ENCODE results near the gene SEMA6B. TPM values are rescaled to one million over a fixed set of nuclear protein-coding genes. Genes with fewer than 3 reads are reported as not detected.

Gene SEMA6B
- total RNA-seq, 1 donor from 2014 or later = 25.3 TPM

DNA sequence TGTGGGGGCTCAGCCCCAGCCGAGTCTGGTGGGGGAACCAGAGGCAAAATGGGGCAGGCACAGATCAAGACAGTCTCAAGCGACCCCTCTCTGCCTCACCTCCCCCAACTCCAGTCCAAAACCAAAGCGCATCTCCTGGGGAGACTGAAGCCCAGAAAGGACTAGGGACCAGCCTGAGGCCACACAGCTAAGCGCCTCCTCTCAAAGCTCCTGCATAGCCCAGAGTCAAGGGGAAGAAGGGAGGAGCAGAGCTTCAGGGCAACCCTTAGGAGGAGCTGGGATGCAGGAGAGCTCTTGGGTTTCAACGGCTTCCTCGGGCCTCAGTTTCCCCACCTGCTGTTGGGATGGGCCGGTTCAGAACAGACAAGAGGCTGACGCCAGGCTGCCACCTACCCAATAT, 19.9 kb upstream of the SEMA6B start:
- peaks cover 41% of the 10 kb centered on the region for H3K27me3 Mint-ChIP-seq (ENCODE audit: low read depth)
- TF ChIP-seq, protein P1, sequence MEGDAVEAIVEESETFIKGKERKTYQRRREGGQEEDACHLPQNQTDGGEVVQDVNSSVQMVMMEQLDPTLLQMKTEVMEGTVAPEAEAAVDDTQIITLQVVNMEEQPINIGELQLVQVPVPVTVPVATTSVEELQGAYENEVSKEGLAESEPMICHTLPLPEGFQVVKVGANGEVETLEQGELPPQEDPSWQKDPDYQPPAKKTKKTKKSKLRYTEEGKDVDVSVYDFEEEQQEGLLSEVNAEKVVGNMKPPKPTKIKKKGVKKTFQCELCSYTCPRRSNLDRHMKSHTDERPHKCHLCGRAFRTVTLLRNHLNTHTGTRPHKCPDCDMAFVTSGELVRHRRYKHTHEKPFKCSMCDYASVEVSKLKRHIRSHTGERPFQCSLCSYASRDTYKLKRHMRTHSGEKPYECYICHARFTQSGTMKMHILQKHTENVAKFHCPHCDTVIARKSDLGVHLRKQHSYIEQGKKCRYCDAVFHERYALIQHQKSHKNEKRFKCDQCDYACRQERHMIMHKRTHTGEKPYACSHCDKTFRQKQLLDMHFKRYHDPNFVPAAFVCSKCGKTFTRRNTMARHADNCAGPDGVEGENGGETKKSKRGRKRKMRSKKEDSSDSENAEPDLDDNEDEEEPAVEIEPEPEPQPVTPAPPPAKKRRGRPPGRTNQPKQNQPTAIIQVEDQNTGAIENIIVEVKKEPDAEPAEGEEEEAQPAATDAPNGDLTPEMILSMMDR (conservative IDR thresholded peaks at IDR 0.05) = no peak
- no peak overlapping the region for H3K27ac Mint-ChIP-seq (ENCODE audit: unreplicated experiment)
- no peaks in the 10 kb centered on the region for H3K9me3 Mint-ChIP-seq
- DNase-seq (ENCODE audit: low read depth, low spot score) = no peak
- H3K4me3 Mint-ChIP-seq = peak overlapping the region; percentile 75
- peaks cover 31% of the 10 kb centered on the region for H3K4me1 Mint-ChIP-seq
- no peaks in the 10 kb centered on the region for H3K36me3 Mint-ChIP-seq (ENCODE audit: low read depth)

DNA sequence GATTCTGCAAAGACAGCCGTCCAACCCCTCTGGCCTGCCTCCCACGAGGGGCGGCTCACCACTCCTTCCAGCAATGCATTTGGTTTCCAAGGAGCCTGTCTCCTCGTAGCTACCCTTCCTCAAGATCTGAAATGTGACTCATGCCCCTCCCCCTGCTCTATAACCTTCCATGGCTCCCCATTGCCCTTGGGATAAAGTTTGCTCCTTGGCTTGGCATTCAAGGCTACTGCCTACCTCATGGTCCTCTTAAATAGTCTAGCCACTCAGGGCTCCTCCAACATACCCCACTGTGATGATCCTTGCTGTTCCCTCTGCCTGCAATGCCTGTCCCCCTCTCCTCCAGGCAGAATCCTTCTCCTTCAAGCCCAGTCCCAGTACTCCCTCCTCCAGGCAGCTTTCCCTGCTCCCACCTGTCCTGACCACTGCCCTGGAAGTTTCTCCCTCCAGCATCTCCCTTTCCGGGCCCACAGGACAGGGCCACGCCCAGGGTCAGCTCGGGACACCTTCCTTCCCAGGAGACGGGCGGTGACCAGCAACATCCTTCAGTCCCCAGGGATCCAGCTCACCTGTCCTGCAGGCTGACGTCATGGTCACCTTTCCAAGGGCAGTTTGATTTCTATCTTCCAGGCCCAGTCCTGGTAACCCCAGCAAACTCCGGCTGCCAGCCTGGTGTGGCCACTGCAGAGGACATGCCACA, 19.2 kb upstream of the SEMA6B start:
- no peak for DNase-seq (ENCODE audit: low read depth, low spot score)
- Mint-ChIP-seq H3K4me3 (peak overlapping the region; percentile 68), H3K4me1 (peaks cover 31% of the 10 kb centered on the region), H3K27me3 (ENCODE audit: low read depth) (peaks cover 41% of the 10 kb centered on the region), H3K36me3 (ENCODE audit: low read depth) (no peaks in the 10 kb centered on the region), H3K27ac (ENCODE audit: unreplicated experiment) (peak overlapping the region; percentile 5), H3K9me3 (no peaks in the 10 kb centered on the region)
- TF ChIP-seq, protein P1 (conservative IDR thresholded peaks at IDR 0.05) = no peak

DNA sequence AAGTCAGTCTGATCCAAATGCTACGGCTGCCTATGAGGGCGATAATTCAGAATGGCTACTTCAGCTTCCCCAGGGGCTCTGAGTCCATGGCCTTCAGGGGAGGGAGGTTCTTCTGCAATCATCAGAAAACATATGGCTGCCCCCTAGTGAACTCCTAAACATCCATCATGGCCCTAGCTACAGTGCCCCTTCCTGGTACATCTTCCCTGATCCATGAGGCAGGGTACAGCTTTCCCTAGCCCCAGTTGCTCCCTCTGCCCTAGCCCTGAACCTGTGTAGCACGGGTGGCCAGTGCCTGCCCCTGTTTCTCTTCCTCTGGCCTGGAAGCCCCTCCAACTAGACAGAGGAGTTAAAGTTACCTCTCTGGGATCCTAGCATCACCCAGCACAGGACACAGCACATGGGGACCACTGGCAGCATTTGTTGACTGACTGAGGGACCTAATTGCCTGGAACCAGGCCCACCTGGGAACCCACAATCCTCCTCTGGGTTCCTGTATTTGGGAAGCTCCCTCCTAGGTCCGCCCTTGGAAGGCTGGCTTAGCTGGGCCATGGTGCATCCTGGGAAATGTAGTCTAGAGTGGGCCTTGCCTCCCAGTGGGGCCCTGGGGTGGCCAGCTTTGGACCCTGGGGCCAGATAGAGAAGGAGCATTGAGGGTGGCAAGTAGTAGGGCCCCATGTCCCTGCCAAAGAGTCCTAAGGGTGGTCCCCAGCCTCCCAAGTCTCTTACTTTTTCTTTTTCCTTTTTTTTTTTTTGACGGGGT, 17.7 kb upstream of the SEMA6B start:
- no peak overlapping the region for H3K27ac Mint-ChIP-seq (ENCODE audit: unreplicated experiment)
- TF ChIP-seq, protein P1 (conservative IDR thresholded peaks at IDR 0.05) = no peak
- peaks cover 23% of the 10 kb centered on the region for H3K4me1 Mint-ChIP-seq
- peak overlapping the region; percentile 27 for H3K4me3 Mint-ChIP-seq
- no peak for DNase-seq (ENCODE audit: low read depth, low spot score)
- H3K36me3 Mint-ChIP-seq (ENCODE audit: low read depth) = no peaks in the 10 kb centered on the region
- no peaks in the 10 kb centered on the region for H3K9me3 Mint-ChIP-seq
- peaks cover 35% of the 10 kb centered on the region for H3K27me3 Mint-ChIP-seq (ENCODE audit: low read depth)

DNA sequence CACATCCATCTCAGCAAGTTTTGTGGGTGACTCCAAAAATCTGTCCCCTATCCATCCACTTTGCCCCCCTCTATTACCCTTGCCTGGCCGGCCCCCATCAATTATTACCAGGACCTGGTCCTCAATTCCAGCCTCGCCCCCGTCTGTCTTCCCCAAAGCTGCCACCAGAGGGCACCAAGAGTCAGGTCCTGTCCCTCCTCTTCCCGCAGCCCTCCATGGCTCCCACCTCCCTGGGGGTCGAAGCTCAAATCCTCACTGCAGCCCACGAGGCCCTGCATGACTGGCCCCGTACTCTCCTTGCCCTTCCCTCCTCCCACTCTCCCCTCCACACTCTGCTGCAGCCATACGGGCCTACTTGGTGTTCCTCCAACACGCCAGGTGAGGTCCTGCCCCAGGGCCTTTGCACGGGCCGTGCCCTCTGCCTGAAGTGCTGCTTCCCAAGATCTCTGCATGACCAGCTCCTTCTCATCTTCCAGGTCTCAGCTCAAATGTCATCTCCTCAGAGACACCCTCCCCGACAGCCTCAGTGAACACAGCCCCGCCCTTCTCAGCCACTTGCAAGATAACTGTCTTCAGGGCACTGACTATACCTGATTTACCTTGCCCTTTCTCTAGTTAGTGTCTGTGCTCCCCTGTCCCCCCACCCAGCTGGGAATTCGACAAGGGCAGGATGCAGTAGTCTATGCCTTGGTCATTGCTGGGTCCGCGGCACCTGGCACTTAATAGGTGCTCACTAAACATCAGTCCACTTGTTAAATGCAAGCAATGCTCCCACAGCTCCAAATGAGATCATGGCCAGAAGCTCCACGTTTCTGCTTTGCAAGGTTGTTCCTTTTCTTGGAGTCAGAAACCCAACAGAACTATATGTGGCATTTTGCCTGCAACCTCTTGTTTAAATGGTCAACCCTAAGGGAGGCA, 16.8 kb upstream of the SEMA6B start:
- TF ChIP-seq, protein P1 (conservative IDR thresholded peaks at IDR 0.05) = peak; percentile 75
- peak overlapping the region; percentile 49 for H3K4me3 Mint-ChIP-seq
- peaks cover 30% of the 10 kb centered on the region for H3K27me3 Mint-ChIP-seq (ENCODE audit: low read depth)
- DNase-seq (ENCODE audit: low read depth, low spot score) = peak; percentile 88
- H3K27ac Mint-ChIP-seq (ENCODE audit: unreplicated experiment) = peak overlapping the region; percentile 94
- peaks cover 18% of the 10 kb centered on the region for H3K4me1 Mint-ChIP-seq
- H3K36me3 Mint-ChIP-seq (ENCODE audit: low read depth) = no peaks in the 10 kb centered on the region
- no peaks in the 10 kb centered on the region for H3K9me3 Mint-ChIP-seq
